H9 (cell line): Measurements from ENCODE around the gene ASTN1. TPM values are rescaled to one million over a fixed set of nuclear protein-coding genes. Genes with fewer than 3 reads are reported as not detected.

ENCODE experiments used
- DNase-seq: peaks from one replicate; pipeline ENCODE4 v3.0.0-alpha.2; 2017
- H2AFZ ChIP-seq: one replicate; pipeline ENCODE4 v1.6.1; 2013; ENCODE audit warnings: mild to moderate bottlenecking, low read length, control low read depth, moderate library complexity
- H2AK5ac ChIP-seq: 2 replicates; pipeline ENCODE4 v1.6.1; 2013; ENCODE audit warnings: low read length, control low read depth, mixed read lengths; ENCODE audit not compliant: insufficient read length
- H2BK120ac ChIP-seq: one replicate; pipeline ENCODE4 v1.6.1; 2013; ENCODE audit warnings: low read depth, mild to moderate bottlenecking, low read length, control low read depth, inconsistent platforms; ENCODE audit not compliant: poor library complexity, severe bottlenecking
- H2BK12ac ChIP-seq: 2 replicates; pipeline ENCODE4 v1.6.1; 2013; ENCODE audit warnings: low read length, control low read depth, mixed read lengths, low read depth; ENCODE audit not compliant: insufficient read length
- H2BK15ac ChIP-seq: 2 replicates; pipeline ENCODE4 v1.6.1; 2013; ENCODE audit warnings: low read depth, low read length, control low read depth
- H2BK20ac ChIP-seq: one replicate; pipeline ENCODE4 v1.6.1; 2013; ENCODE audit warnings: low read depth, mild to moderate bottlenecking, low read length, control low read depth, inconsistent platforms; ENCODE audit not compliant: poor library complexity, severe bottlenecking
- H2BK5ac ChIP-seq: 2 replicates; pipeline ENCODE4 v1.6.1; 2013; ENCODE audit warnings: low read length, control low read depth, mixed read lengths; ENCODE audit not compliant: insufficient read length
- H3K14ac ChIP-seq: 2 replicates; pipeline ENCODE4 v1.6.1; 2013; ENCODE audit warnings: low read length, control low read depth; ENCODE audit not compliant: insufficient read depth
- H3K18ac ChIP-seq: 2 replicates; pipeline ENCODE4 v1.6.1; 2013; ENCODE audit warnings: low read depth, mild to moderate bottlenecking, mixed read lengths, low read length, control low read depth; ENCODE audit not compliant: insufficient read length
- H3K23ac ChIP-seq: 2 replicates; pipeline ENCODE4 v1.6.1; 2013; ENCODE audit warnings: low read length, control low read depth, mixed read lengths, low read depth; ENCODE audit not compliant: insufficient read length
- H3K23me2 ChIP-seq: 2 replicates; pipeline ENCODE4 v1.6.1; 2013; ENCODE audit warnings: low read depth, mild to moderate bottlenecking, mixed read lengths, low read length, control low read depth; ENCODE audit not compliant: insufficient read length, poor library complexity, severe bottlenecking
- H3K27ac ChIP-seq: 2 replicates; pipeline ENCODE4 v1.5.1; 2013; ENCODE audit warnings: low read length, control low read depth, mixed read lengths, low read depth; ENCODE audit not compliant: insufficient read length
- H3K27me3 ChIP-seq: 2 replicates; pipeline ENCODE4 v1.6.1; 2013; ENCODE audit warnings: low read length, control low read depth, inconsistent platforms; ENCODE audit not compliant: insufficient read depth
- H3K4ac ChIP-seq: 2 replicates; pipeline ENCODE4 v1.6.1; 2013; ENCODE audit warnings: low read depth, mild to moderate bottlenecking, control low read depth, inconsistent platforms, low read length, moderate library complexity
- H3K4me1 ChIP-seq: 2 replicates; pipeline ENCODE4 v1.6.1; 2013; ENCODE audit warnings: low read length, control low read depth, inconsistent platforms; ENCODE audit not compliant: insufficient read depth
- H3K4me2 ChIP-seq: 2 replicates; pipeline ENCODE4 v1.6.1; 2013; ENCODE audit warnings: low read length, control low read depth, mixed read lengths; ENCODE audit not compliant: insufficient read length, insufficient read depth
- H3K56ac ChIP-seq: 2 replicates; pipeline ENCODE4 v1.6.1; 2013; ENCODE audit warnings: low read depth, mild to moderate bottlenecking, mixed read lengths, low read length, control low read depth; ENCODE audit not compliant: insufficient read length
- H3K79me1 ChIP-seq: 2 replicates; pipeline ENCODE4 v1.6.1; 2013; ENCODE audit warnings: low read depth, mild to moderate bottlenecking, moderate library complexity, low read length, control low read depth, inconsistent platforms; ENCODE audit not compliant: insufficient read depth, poor library complexity, severe bottlenecking
- H3K79me2 ChIP-seq: 2 replicates; pipeline ENCODE4 v1.6.1; 2013; ENCODE audit warnings: low read length, control low read depth, inconsistent platforms; ENCODE audit not compliant: insufficient read depth
- H3K9ac ChIP-seq: 2 replicates; pipeline ENCODE4 v1.6.1; 2013; ENCODE audit warnings: low read length, control low read depth, mixed read lengths; ENCODE audit not compliant: insufficient read length; ENCODE audit errors: extremely low read depth
- H3K9me3 ChIP-seq: one replicate; pipeline ENCODE4 v1.6.1; 2013; ENCODE audit warnings: low read depth, low read length, inconsistent platforms; ENCODE audit not compliant: control insufficient read depth
- H3T11ph ChIP-seq: one replicate; pipeline ENCODE4 v1.6.1; 2013; ENCODE audit warnings: mild to moderate bottlenecking, low read length, control low read depth, inconsistent platforms
- H4K20me1 ChIP-seq: one replicate; pipeline ENCODE4 v1.6.1; 2013; ENCODE audit not compliant: control insufficient read depth, insufficient read length, insufficient read depth
- H4K5ac ChIP-seq: 2 replicates; pipeline ENCODE4 v1.6.1; 2013; ENCODE audit warnings: low read depth, mild to moderate bottlenecking, mixed read lengths, low read length, control low read depth; ENCODE audit not compliant: insufficient read length
- H4K8ac ChIP-seq: replicated peaks from 2 replicates; pipeline ENCODE4 v1.6.1; 2013; ENCODE audit warnings: low read length, control low read depth, mixed read lengths, low read depth; ENCODE audit not compliant: insufficient read length
- H4K91ac ChIP-seq: 2 replicates; pipeline ENCODE4 v1.6.1; 2013; ENCODE audit warnings: low read depth, mild to moderate bottlenecking, moderate library complexity, mixed read lengths, low read length, control low read depth; ENCODE audit not compliant: insufficient read length
- H3K27ac Mint-ChIP-seq, 3 experiments: 2 replicates in 2 of 3; 3 replicates in 1 of 3; pipeline ENCODE4 v1.8.0; 2020 to 2021; ENCODE audit warnings: mixed read lengths in 3 of 3, mild to moderate bottlenecking in 1 of 3, moderate library complexity in 1 of 3
- H3K27me3 Mint-ChIP-seq: 2 replicates; pipeline ENCODE4 v1.8.0; 2021; ENCODE audit warnings: low read depth, mild to moderate bottlenecking, moderate library complexity, mixed read lengths
- H3K36me3 Mint-ChIP-seq, 3 experiments: 2 replicates in 2 of 3; 3 replicates in 1 of 3; pipeline ENCODE4 v1.8.0; 2020 to 2021; ENCODE audit warnings: low read depth in 3 of 3, mixed read lengths in 3 of 3; ENCODE audit not compliant: insufficient read depth in 1 of 3
- H3K4me1 Mint-ChIP-seq, 2 experiments: 2 replicates each; pipeline ENCODE4 v1.8.0; 2020; ENCODE audit warnings: mixed read lengths in 2 of 2
- H3K4me3 Mint-ChIP-seq, 2 experiments: 2 replicates in 1 of 2; 3 replicates in 1 of 2; pipeline ENCODE4 v1.8.0; 2020 to 2021; ENCODE audit warnings: mild to moderate bottlenecking in 2 of 2, mixed read lengths in 2 of 2, moderate library complexity in 1 of 2
- H3K9me3 Mint-ChIP-seq, 2 experiments: 2 replicates in 1 of 2; 3 replicates in 1 of 2; pipeline ENCODE4 v1.8.0; 2020; ENCODE audit warnings: mild to moderate bottlenecking in 2 of 2, mixed read lengths in 2 of 2, moderate library complexity in 1 of 2
- WGBS: extraction: QIAGEN DNeasy Blood & Tissue Kit; methylation state at CpG from one replicate; pipeline ENCODE4 v1.1.7; 2013; ENCODE audit warnings: missing lambda C conversion rate, low lambda C conversion rate, mixed read lengths; ENCODE audit not compliant: insufficient read length; ENCODE audit errors: extremely low coverage; 5-methylcytosine and 5-hydroxymethylcytosine counted together
- total RNA-seq: library from RNA; stranded (reverse); gene quantifications from 2 replicates; pipeline ENCODE4 v1.2.1, GENCODE V29; 2021
- TF ChIP-seq, protein P1 (sequence below): fragments of 200-600 bp; sonication (generic); conservative IDR thresholded peaks from 3 replicates; pipeline ENCODE4 v1.8.0; 2021; ENCODE audit warnings: antibody characterized with exemption, mild to moderate bottlenecking

The ASTN1 gene
- total RNA-seq, 1 experiment from 2014 or later: 0.98 TPM

DNA sequence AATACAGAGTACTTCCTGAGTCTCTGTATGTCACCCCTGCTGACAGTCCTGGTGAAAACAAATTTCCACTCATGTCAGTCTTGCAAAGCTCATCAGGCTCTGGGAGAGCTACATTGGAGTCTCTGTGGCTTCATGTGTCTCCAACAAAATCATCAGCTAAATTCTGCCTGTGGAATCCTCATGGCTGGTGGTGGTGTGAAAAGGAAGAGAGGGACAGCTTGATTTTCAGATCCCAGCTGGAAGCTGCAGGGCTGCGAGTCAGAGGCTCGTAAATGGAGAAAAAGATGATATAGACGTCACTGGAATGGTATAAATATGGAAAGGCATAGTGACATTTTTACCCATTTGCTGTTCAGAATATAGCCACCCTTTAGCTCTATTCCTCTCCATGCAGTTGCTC, 150.2 kb downstream of the ASTN1 start:
- no peaks in the 10 kb centered on the region for H4K20me1 ChIP-seq
- no peak overlapping the region for H3K23ac ChIP-seq
- no peak overlapping the region for H4K5ac ChIP-seq
- DNase-seq: no peak
- no peaks in the 10 kb centered on the region for H3K9me3 Mint-ChIP-seq
- peaks cover 0 to 2% (median 0%) of the 10 kb centered on the region in 3 experiments; a peak in 1 of 7 replicates for H3K36me3 Mint-ChIP-seq
- no peak overlapping the region for H3T11ph ChIP-seq
- H3K4me2 ChIP-seq: no peak overlapping the region
- H3K27me3 ChIP-seq: no peaks in the 10 kb centered on the region
- H3K79me1 ChIP-seq: no peaks in the 10 kb centered on the region
- H2BK20ac ChIP-seq: no peak overlapping the region
- H3K4me1 ChIP-seq: no peaks in the 10 kb centered on the region
- H3K56ac ChIP-seq: no peak overlapping the region
- no peak overlapping the region for H3K9ac ChIP-seq
- no peaks in the 10 kb centered on the region for H3K79me2 ChIP-seq
- H3K4me1 Mint-ChIP-seq: no peaks in the 10 kb centered on the region
- no peak overlapping the region for H4K8ac ChIP-seq
- H3K27me3 Mint-ChIP-seq: peaks cover 1% of the 10 kb centered on the region; the same call in 1 of the 2 replicates
- H2BK5ac ChIP-seq: no peak overlapping the region
- H3K27ac ChIP-seq: no peak overlapping the region
- no peak overlapping the region for H2BK120ac ChIP-seq
- H3K14ac ChIP-seq: no peak overlapping the region
- H3K23me2 ChIP-seq: no peaks in the 10 kb centered on the region
- no CpG with 5 or more reads among the region's 3 CpGs for WGBS
- no peak overlapping the region for H3K4ac ChIP-seq
- H2BK12ac ChIP-seq: no peak overlapping the region
- H2BK15ac ChIP-seq: no peak overlapping the region
- no peak overlapping the region for H2AK5ac ChIP-seq
- no peaks in the 10 kb centered on the region for H3K9me3 ChIP-seq
- no peak overlapping the region for H3K4me3 Mint-ChIP-seq
- no peak overlapping the region for H4K91ac ChIP-seq
- no peak overlapping the region for H3K27ac Mint-ChIP-seq
- TF ChIP-seq, protein P1, sequence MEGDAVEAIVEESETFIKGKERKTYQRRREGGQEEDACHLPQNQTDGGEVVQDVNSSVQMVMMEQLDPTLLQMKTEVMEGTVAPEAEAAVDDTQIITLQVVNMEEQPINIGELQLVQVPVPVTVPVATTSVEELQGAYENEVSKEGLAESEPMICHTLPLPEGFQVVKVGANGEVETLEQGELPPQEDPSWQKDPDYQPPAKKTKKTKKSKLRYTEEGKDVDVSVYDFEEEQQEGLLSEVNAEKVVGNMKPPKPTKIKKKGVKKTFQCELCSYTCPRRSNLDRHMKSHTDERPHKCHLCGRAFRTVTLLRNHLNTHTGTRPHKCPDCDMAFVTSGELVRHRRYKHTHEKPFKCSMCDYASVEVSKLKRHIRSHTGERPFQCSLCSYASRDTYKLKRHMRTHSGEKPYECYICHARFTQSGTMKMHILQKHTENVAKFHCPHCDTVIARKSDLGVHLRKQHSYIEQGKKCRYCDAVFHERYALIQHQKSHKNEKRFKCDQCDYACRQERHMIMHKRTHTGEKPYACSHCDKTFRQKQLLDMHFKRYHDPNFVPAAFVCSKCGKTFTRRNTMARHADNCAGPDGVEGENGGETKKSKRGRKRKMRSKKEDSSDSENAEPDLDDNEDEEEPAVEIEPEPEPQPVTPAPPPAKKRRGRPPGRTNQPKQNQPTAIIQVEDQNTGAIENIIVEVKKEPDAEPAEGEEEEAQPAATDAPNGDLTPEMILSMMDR: no peak
- no peak overlapping the region for H2AFZ ChIP-seq
- no peak overlapping the region for H3K18ac ChIP-seq
